Activated CD4-positive, alpha-beta T cell treated with anti-CD3 and anti-CD28 coated beads, Interleukin-2, amount 10 ng/mL, durations not matched to agents 24 days and 14 days (primary cell): ENCODE results near the gene NFIA. TPM values are rescaled to one million over a fixed set of nuclear protein-coding genes. Genes with fewer than 3 reads are reported as not detected.

Source experiments
- DNase-seq: peaks from one replicate; pipeline ENCODE4 v3.0.0; 2022
- H3K27ac Mint-ChIP-seq: one replicate; pipeline ENCODE4 v1.8.0; 2022; ENCODE audit warnings: mild to moderate bottlenecking, mixed read lengths
- H3K27me3 Mint-ChIP-seq: one replicate; pipeline ENCODE4 v1.8.0; 2022; ENCODE audit warnings: mixed read lengths
- H3K36me3 Mint-ChIP-seq: one replicate; pipeline ENCODE4 v1.8.0; 2022; ENCODE audit warnings: low read depth, mild to moderate bottlenecking, mixed read lengths
- H3K4me1 Mint-ChIP-seq: one replicate; pipeline ENCODE4 v1.8.0; 2021; ENCODE audit warnings: mixed read lengths
- H3K4me3 Mint-ChIP-seq: one replicate; pipeline ENCODE4 v1.8.0; 2022; ENCODE audit warnings: mild to moderate bottlenecking, moderate library complexity, mixed read lengths
- H3K9me3 Mint-ChIP-seq: one replicate; pipeline ENCODE4 v1.8.0; 2021; ENCODE audit warnings: mixed read lengths
- intact Hi-C: fragments of 100-400 bp; cut with micrococcal nuclease; formaldehyde crosslinking; loops from one replicate; pipeline ENCODE4 v1.15.1; 2023
- total RNA-seq: library from RNA; stranded (reverse); gene quantifications from 2 replicates; pipeline ENCODE4 v1.2.3, GENCODE V29; 2022

NFIA gene
- total RNA-seq, 1 donor from 2014 or later = 0.63 TPM

- peaks cover 10% of the 10 kb centered on the region for H3K27me3 Mint-ChIP-seq
- no peaks in the 10 kb centered on the region for H3K9me3 Mint-ChIP-seq
- no peak overlapping the region for H3K4me3 Mint-ChIP-seq
- no peak overlapping the region for H3K27ac Mint-ChIP-seq
- H3K36me3 Mint-ChIP-seq = no peaks in the 10 kb centered on the region
- DNase-seq = no peak
- no peaks in the 10 kb centered on the region for H3K4me1 Mint-ChIP-seq
- intact Hi-C loops = no loop called here
These were observed 143.1 kb downstream of the NFIA start for GRCh38 chr1:61225478-61225877.

GRCh38 chr1:61226791-61227567, 144.6 kb downstream of the NFIA start:
- no peak overlapping the region for H3K4me3 Mint-ChIP-seq
- H3K9me3 Mint-ChIP-seq = no peaks in the 10 kb centered on the region
- intact Hi-C loops = no loop called here
- no peaks in the 10 kb centered on the region for H3K36me3 Mint-ChIP-seq
- H3K27me3 Mint-ChIP-seq = peaks cover 12% of the 10 kb centered on the region
- H3K27ac Mint-ChIP-seq = no peak overlapping the region
- H3K4me1 Mint-ChIP-seq = no peaks in the 10 kb centered on the region
- DNase-seq = no peak

- no peak for DNase-seq
- Mint-ChIP-seq H3K4me1 (no peaks in the 10 kb centered on the region), H3K27me3 (peaks cover 11% of the 10 kb centered on the region), H3K4me3 (no peak overlapping the region), H3K36me3 (no peaks in the 10 kb centered on the region), H3K27ac (no peak overlapping the region), H3K9me3 (no peaks in the 10 kb centered on the region)
- intact Hi-C loops = no loop called here
These were observed 145.6 kb downstream of the NFIA start for GRCh38 chr1:61227857-61228550.

- H3K36me3 Mint-ChIP-seq = no peaks in the 10 kb centered on the region
- intact Hi-C loops = no loop called here
- peaks cover 6% of the 10 kb centered on the region for H3K27me3 Mint-ChIP-seq
- H3K4me3 Mint-ChIP-seq = no peak overlapping the region
- no peaks in the 10 kb centered on the region for H3K4me1 Mint-ChIP-seq
- H3K27ac Mint-ChIP-seq = no peak overlapping the region
- no peaks in the 10 kb centered on the region for H3K9me3 Mint-ChIP-seq
- no peak for DNase-seq
These were observed 148.2 kb downstream of the NFIA start for GRCh38 chr1:61230523-61230922.

- DNase-seq = no peak
- Mint-ChIP-seq H3K4me3 (no peak overlapping the region), H3K27ac (no peak overlapping the region), H3K4me1 (no peaks in the 10 kb centered on the region), H3K27me3 (peaks cover 8% of the 10 kb centered on the region), H3K9me3 (no peaks in the 10 kb centered on the region), H3K36me3 (no peaks in the 10 kb centered on the region)
- intact Hi-C loops = no loop called here
These were observed 149.4 kb downstream of the NFIA start for GRCh38 chr1:61231795-61232194.

GRCh38 chr1:61233121-61233660, 150.8 kb downstream of the NFIA start:
- Mint-ChIP-seq H3K4me3 (no peak overlapping the region), H3K4me1 (no peaks in the 10 kb centered on the region), H3K27me3 (peaks cover 10% of the 10 kb centered on the region), H3K36me3 (no peaks in the 10 kb centered on the region), H3K27ac (no peak overlapping the region), H3K9me3 (no peaks in the 10 kb centered on the region)
- intact Hi-C loops = no loop called here
- no peak for DNase-seq

- intact Hi-C loops = no loop called here
- H3K27ac Mint-ChIP-seq = no peak overlapping the region
- DNase-seq = no peak
- no peaks in the 10 kb centered on the region for H3K4me1 Mint-ChIP-seq
- H3K27me3 Mint-ChIP-seq = peaks cover 8% of the 10 kb centered on the region
- no peak overlapping the region for H3K4me3 Mint-ChIP-seq
- H3K9me3 Mint-ChIP-seq = no peaks in the 10 kb centered on the region
- H3K36me3 Mint-ChIP-seq = no peaks in the 10 kb centered on the region
These were observed 152.2 kb downstream of the NFIA start for GRCh38 chr1:61234587-61234919.

GRCh38 chr1:61237147-61237546, 154.8 kb downstream of the NFIA start:
- H3K9me3 Mint-ChIP-seq = no peaks in the 10 kb centered on the region
- intact Hi-C loops = no loop called here

GRCh38 chr1:61237659-61238358, 155.4 kb downstream of the NFIA start:
- Mint-ChIP-seq H3K4me3 (no peak overlapping the region), H3K27me3 (peaks cover 3% of the 10 kb centered on the region), H3K4me1 (no peaks in the 10 kb centered on the region), H3K36me3 (no peaks in the 10 kb centered on the region), H3K27ac (no peak overlapping the region), H3K9me3 (no peaks in the 10 kb centered on the region)
- no peak for DNase-seq
- intact Hi-C loops = no loop called here

More at GRCh38 chr1:61237147-61237546, 154.8 kb downstream of the NFIA start:
- Mint-ChIP-seq H3K27ac (no peak overlapping the region), H3K4me1 (no peaks in the 10 kb centered on the region), H3K4me3 (no peak overlapping the region), H3K36me3 (no peaks in the 10 kb centered on the region), H3K27me3 (peaks cover 5% of the 10 kb centered on the region)
- DNase-seq = no peak

GRCh38 chr1:61238359-61238665, 156.0 kb downstream of the NFIA start:
- H3K36me3 Mint-ChIP-seq = no peaks in the 10 kb centered on the region
- no peaks in the 10 kb centered on the region for H3K9me3 Mint-ChIP-seq
- H3K4me1 Mint-ChIP-seq = no peaks in the 10 kb centered on the region
- H3K4me3 Mint-ChIP-seq = no peak overlapping the region
- no peak overlapping the region for H3K27ac Mint-ChIP-seq
- peaks cover 3% of the 10 kb centered on the region for H3K27me3 Mint-ChIP-seq
- intact Hi-C loops = no loop called here
- no peak for DNase-seq

- no peaks in the 10 kb centered on the region for H3K36me3 Mint-ChIP-seq
- H3K4me3 Mint-ChIP-seq = no peak overlapping the region
- DNase-seq = no peak
- H3K4me1 Mint-ChIP-seq = no peaks in the 10 kb centered on the region
- intact Hi-C loops = no loop called here
- peaks cover 3% of the 10 kb centered on the region for H3K27me3 Mint-ChIP-seq
- no peaks in the 10 kb centered on the region for H3K9me3 Mint-ChIP-seq
- no peak overlapping the region for H3K27ac Mint-ChIP-seq
These were observed 158.5 kb downstream of the NFIA start for GRCh38 chr1:61240878-61241277.

GRCh38 chr1:61241411-61241838, 159.1 kb downstream of the NFIA start:
- Mint-ChIP-seq H3K4me3 (no peak overlapping the region), H3K36me3 (no peaks in the 10 kb centered on the region), H3K27me3 (peaks cover 3% of the 10 kb centered on the region), H3K9me3 (no peaks in the 10 kb centered on the region), H3K27ac (no peak overlapping the region), H3K4me1 (no peaks in the 10 kb centered on the region)
- intact Hi-C loops = no loop called here
- DNase-seq = no peak

- Mint-ChIP-seq H3K27ac (no peak overlapping the region), H3K4me1 (no peaks in the 10 kb centered on the region), H3K9me3 (no peaks in the 10 kb centered on the region), H3K36me3 (no peaks in the 10 kb centered on the region), H3K27me3 (peaks cover 2% of the 10 kb centered on the region), H3K4me3 (no peak overlapping the region)
- intact Hi-C loops = no loop called here
- no peak for DNase-seq
These were observed 159.6 kb downstream of the NFIA start for GRCh38 chr1:61241973-61242381.

GRCh38 chr1:61244114-61244513, 161.8 kb downstream of the NFIA start:
- Mint-ChIP-seq H3K36me3 (no peaks in the 10 kb centered on the region), H3K4me3 (no peak overlapping the region), H3K4me1 (no peaks in the 10 kb centered on the region), H3K9me3 (no peaks in the 10 kb centered on the region), H3K27me3 (peaks cover 2% of the 10 kb centered on the region), H3K27ac (no peak overlapping the region)
- DNase-seq = no peak
- intact Hi-C loops = no loop called here
